HS-5 (cell line): ENCODE results near the gene ADAMTS7.
"Not testable (repeated sequence)": the region's sequence is repeated elsewhere in the genome, so short reads cannot be mapped to it uniquely, and the experiment has no call there.

Source experiments
- DNase-seq: peaks from one replicate; pipeline ENCODE4 v3.0.0-alpha.2; 2012; ENCODE audit warnings: low read depth

Gene ADAMTS7

GRCh38 chr15:78753751-78754535, 57.3 kb downstream of the ADAMTS7 start:
- DNase-seq: not testable (repeated sequence)

DNA sequence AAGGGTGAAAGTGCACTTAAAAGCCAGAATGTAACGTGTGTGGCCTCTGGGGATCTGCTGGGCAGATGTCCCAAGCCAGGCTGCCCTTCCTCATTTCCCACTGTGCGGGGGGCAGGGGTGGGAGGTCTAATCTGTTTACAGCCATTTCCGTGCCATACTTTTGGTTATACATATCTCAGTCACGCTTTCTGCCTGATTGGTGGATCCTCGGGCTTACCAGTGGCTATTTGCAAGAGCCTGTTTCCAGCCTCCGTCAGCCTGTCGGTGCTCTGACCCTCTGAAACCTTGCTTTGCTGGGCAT, 58.0 kb downstream of the ADAMTS7 start:
- DNase-seq: not testable (repeated sequence)

DNA sequence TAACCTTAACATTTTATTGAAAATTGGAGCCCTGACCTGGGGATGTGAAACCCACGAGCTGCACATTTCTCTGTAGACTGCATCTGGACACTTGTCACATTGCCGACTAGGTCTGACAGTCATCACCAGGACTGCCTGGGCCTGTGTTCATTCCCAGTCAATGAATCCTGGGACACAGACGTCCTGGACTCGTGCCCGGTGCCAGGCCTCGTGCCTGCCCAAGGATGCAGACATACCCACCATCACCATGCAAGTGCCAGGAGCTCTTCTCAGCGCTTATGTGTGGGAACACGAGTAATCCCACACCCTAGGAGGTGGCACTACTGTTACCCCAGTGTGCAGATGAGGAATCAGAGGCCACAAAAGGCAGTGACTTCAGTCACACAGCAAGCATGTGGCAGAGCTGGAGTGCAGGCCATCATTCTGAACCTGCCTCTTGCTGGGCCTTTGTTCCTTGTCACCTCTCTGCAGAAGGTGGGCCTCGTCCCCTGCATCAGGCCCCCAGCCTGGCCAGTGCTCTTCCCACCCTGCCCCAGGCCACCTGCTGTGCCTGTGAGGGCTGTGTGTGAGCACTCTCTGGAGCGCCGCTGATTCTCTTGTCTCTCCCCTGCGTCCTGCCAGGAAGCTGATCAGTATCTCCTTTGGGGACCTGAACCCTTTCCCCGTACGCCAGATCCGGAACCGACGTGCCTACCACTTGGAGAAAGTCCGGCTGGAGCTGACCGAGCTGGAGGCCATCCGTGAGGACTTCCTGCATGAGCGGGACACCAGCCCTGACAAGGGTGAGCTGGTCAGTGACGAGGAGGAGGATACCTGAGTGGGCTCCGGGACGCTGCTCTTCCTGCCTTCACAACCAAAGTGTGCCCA, 58.5 kb downstream of the ADAMTS7 start:
- no peak for DNase-seq

DNA sequence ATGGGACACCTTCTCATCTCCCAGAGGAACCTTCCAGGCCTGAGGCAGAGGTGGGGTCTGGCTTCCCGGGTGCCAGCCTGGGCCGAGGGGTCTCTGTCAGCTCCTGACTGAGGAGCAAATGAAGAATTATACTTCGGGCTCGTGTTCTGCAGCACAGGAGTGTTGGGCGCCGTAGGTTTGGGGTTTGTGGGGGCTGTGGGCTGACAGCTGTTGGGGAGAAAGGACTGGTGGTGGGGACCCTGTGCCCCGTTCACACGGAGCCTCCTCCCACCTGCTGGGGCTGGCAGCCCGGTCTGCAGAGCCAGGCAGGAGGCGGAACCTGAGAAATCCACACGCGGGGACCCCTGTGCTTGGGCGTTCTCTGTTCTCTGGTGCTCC, 59.7 kb downstream of the ADAMTS7 start:
- DNase-seq: no peak

GRCh38 chr15:78750974-78751601, 60.2 kb downstream of the ADAMTS7 start:
- DNase-seq: peak; percentile 24

- no peak for DNase-seq
Measured at GRCh38 chr15:78750566-78750965, 60.7 kb downstream of the ADAMTS7 start.

DNA sequence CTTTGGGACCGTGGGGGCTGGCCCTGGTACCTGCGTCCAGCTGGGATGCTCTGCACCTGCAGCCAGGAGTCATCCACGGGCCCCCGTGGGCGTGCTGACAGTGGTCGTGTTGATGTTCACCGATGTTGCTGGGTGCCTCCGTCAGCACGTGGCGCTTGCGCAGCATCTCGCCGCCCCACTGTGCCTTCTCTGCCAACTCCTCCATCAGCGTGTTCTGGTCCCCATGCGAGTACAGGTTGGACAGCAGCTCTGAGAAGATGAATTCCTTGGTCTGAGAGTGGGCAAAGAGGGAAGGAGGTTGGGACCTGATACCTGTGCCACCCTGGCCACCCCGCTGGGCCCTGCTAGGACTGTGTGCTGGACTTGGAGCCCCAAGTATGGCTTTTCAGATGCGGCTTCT, 61.4 kb downstream of the ADAMTS7 start:
- no peak for DNase-seq

- DNase-seq: not testable (repeated sequence)
Measured at GRCh38 chr15:78747877-78748276, 63.4 kb downstream of the ADAMTS7 start.

DNA sequence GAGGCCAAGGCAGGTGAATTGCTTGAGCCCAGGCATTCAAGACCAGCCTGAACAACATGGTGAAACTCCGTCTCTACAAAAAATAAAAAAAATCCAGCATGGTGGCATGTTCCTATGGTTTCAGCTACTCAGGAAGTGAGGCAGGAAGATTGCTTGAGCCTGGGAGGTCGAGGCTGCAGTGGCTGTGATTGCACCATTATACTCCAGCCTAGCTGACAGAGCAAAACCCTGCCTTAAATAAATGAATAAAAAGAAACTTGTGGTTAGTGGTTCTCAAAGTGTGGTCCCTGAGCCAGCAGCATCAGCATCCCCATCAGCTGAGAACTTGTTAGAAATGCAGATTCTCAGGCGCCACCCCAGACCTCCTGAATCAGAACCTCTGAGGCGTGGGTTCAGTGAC, 69.6 kb downstream of the ADAMTS7 start:
- DNase-seq: not testable (repeated sequence)

DNA sequence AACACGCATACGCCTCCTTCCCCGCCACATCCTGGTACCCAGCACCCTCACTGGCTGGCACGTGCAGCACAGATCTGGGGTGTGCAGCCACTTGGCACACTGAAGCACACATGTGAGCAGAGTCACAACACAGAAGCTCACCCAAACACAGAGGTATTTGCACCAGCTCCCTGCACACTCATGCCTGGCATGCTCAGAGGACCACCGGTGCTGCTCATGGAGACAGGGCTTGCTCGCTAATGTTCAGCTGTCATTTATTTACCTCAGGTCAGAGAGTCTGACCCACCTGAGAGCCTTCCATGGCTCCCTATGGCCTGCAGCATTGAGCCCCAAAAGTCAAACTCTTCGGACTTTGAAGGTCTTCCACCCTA, 70.4 kb downstream of the ADAMTS7 start:
- no peak for DNase-seq

DNA sequence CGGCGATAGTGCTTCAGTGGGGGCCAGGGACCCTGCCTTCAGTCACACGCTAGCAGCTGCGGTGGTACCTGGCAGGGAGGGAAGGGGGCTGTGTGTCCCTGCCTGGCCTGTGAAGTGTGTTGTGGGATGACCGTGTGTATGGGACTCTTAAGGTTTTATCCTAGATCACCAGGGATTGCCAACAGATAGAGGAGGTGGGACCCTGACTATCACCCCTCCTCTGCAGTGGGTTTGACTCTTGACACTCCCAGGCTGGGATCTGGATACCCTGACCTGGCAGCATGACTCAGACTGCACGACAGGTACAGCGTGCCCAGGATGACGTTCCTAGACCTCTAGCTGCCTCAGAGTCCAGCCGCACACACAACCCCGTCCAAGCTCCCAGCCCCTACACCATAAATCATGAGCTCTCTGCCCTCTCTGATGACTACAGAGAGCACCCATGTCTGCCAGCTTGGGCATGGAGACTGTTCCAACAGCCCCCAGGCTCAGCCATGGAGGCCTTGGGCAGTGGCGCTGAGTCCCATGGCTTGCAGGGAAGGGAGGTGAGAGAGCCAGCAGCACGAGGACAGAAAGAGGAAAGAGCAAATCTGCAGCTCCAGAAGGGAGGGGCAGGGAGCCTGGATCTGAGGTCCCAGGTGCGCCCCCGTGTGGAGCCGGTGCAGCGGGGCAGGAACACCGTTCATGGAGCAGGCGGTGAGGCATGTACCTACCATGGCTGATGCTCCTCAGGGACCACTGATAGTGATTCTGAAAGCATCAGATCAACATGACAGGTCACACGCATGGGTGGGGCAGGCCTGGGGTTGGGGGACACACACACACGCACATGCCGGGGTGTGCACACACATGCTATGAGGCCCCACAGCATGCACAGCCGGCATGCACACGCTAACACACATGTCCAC, 71.0 kb downstream of the ADAMTS7 start:
- no peak for DNase-seq

- no peak for DNase-seq
Measured at GRCh38 chr15:78739206-78739605, 72.1 kb downstream of the ADAMTS7 start.

GRCh38 chr15:78737931-78738558, 73.2 kb downstream of the ADAMTS7 start:
- not testable (repeated sequence) for DNase-seq

GRCh38 chr15:78737187-78737820, 74.0 kb downstream of the ADAMTS7 start:
- no peak for DNase-seq

DNA sequence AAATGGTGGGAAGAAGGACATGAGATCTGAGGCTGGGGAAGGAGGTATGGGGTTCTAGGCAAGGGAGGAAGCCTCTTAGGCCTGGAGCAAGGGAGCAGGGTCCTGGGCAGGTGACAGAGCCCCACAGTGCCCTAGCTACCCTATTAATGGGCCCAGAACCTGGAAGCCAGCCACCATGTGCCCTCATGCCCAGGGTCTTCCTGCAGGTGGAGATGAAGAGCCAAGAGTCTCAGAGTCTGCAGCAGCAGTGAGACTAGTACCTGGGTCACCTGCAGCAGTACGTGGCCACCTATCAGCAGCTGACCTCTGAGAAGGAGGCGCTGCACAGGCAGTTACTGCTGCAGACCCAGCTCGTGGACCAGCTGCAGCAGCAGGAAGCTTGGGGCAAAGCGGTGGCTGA, 75.0 kb downstream of the ADAMTS7 start:
- not testable (repeated sequence) for DNase-seq

DNA sequence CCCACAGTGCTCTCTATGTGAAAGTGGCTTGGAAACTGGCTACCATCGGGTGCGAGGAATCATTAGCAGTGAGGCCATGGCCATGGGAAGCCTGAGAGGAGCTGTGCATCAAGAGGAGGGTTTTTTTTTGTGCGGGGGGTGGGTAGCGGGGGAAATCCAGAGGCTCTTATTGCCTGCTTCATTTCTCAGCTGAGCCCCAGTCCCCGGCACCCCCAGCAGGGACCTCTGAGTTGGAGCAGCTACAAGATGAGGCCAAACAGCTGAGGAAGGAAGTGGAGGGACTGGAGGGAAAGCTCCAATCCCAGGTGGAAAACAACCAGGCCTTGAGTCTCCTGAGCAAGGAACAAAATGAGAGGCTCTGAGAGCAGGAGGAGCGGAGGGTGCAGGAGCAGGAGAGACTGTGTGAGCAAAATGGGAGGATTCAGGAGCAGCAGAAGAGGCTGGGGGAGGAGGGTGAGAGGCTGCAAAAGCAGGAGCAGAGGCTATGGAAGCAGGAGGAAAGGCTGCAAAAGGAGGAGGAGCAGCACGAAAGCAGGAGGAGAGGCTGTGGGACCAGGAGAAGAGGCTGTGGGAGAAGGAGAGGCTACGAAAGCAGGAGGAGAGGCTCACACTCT, 76.7 kb downstream of the ADAMTS7 start:
- no peak for DNase-seq

DNA sequence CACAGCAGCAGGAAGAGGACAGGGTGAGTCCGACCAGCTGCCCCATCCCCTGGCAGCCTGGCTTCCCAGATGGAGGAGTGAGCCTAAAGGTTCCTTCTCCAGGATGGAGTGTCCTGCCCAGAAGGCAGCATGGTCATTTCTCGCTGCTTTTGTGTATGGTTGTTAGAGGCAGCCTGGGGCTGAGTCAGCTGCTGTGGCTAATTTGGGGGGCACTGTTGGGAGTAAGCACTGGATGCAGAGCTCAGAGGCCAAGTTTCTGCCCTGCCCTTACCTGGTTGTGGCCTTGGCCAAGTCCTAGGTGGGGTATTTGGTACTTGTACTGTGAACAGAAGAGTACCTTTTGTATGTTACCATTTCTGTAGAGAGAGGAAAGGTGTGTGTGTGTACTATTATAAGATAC, 78.6 kb downstream of the ADAMTS7 start:
- DNase-seq: no peak

DNA sequence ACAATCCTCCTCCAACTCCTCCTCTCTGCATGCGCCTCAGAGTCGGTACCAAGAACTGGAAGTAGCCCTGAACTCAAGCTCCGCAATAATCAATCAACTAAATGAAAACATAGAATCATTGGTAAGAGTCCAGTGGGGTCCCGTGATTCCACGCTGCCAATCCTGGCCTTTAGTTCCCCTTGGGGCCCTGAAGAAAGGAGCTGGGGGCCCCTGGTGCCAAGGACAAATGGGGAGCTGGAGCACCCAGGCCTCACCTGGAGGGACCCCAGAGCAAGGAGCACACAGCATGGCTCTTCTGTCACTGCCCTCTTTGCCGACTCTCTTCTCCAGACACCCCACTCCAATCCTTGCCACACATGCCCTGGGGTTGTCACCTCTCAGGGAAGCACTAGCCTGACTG, 80.3 kb downstream of the ADAMTS7 start:
- no peak for DNase-seq

DNA sequence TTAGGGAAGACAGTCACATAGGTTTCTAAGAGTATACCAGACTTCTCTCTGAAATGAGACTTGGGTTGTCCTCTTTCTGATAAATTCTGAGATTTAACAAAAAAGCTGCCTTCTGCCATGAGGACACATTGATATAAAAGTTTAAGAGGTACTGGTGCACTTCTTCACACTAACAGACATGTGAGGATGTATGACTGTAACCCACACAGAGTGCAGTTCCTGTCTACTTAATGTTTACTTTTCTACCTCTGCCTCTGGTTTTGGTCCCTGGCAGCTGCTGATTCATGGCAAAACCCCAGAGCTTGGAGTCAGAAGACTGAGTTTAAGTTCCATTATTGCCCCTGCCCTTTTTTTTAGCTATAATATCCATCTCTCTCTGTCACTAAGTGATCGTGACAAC, 82.8 kb downstream of the ADAMTS7 start:
- not testable (repeated sequence) for DNase-seq

DNA sequence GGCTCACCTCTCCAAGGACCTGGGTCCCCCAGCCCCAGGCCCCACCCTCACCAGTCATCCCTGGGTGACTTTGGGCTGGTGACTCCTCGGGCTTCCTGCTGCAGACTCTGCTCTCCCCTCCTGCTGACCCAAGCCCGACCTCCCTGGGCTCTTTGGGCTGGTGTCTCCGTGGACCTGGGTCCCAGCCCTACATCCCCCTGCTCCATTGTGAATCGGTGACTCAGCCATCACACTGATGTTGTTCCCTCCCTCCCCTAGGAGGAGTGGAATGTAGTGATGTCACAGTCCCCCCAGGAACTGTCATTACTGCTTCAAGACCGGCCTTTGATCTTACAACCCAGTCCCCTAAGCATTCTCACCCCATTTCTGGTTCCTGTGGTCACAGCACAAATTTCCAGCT, 83.7 kb downstream of the ADAMTS7 start:
- DNase-seq: no peak
